Measurements from ENCODE around the gene THAP3.
"Not testable (repeated sequence)": the region's sequence is repeated elsewhere in the genome, so short reads cannot be mapped to it uniquely, and the experiment has no call there.

Gene THAP3

GRCh38 chr1:6658359-6659060 is 33.8 kb downstream of the THAP3 start:
- no peak overlapping the region for H3K4me3 ChIP-seq (ENCODE audit: low read depth, low read length)
- no peak for TF ChIP-seq CTCF (IDR thresholded peaks at IDR 0.05; ENCODE audit: low read depth, low read length)

GRCh38 chr1:6660415-6661049 is 35.9 kb downstream of the THAP3 start:
- no peak overlapping the region for H3K4me3 ChIP-seq (ENCODE audit: low read depth, low read length)
- no peak for TF ChIP-seq CTCF (IDR thresholded peaks at IDR 0.05; ENCODE audit: low read depth, low read length)

GRCh38 chr1:6662468-6662867 is 37.8 kb downstream of the THAP3 start:
- not testable (repeated sequence) for H3K4me3 ChIP-seq (ENCODE audit: low read depth, low read length)

- no peak for TF ChIP-seq CTCF (IDR thresholded peaks at IDR 0.05; ENCODE audit: low read depth, low read length)
- H3K4me3 ChIP-seq (ENCODE audit: low read depth, low read length) = no peak overlapping the region
These were observed 42.0 kb downstream of the THAP3 start for GRCh38 chr1:6666696-6667095.

GRCh38 chr1:6667139-6667538 is 42.5 kb downstream of the THAP3 start:
- no peak for TF ChIP-seq CTCF (IDR thresholded peaks at IDR 0.05; ENCODE audit: low read depth, low read length)
- H3K4me3 ChIP-seq (ENCODE audit: low read depth, low read length) = no peak overlapping the region

- no peak overlapping the region for H3K4me3 ChIP-seq (ENCODE audit: low read depth, low read length)
- TF ChIP-seq CTCF (IDR thresholded peaks at IDR 0.05; ENCODE audit: low read depth, low read length) = no peak
These were observed 43.8 kb downstream of the THAP3 start for GRCh38 chr1:6668503-6668902.

GRCh38 chr1:6672558-6672957 is 47.9 kb downstream of the THAP3 start:
- TF ChIP-seq CTCF (IDR thresholded peaks at IDR 0.05; ENCODE audit: low read depth, low read length) = no peak
- no peak overlapping the region for H3K4me3 ChIP-seq (ENCODE audit: low read depth, low read length)

Data from WI38 (cell line).